ENCODE results near the gene CAND2. TPM values are rescaled to one million over a fixed set of nuclear protein-coding genes. Genes with fewer than 3 reads are reported as not detected.
"Not testable (repeated sequence)": the region's sequence is repeated elsewhere in the genome, so short reads cannot be mapped to it uniquely, and the experiment has no call there.

CAND2 gene
- total RNA-seq, 4 donors from 2014 or later: 14.3 to 24.5 (median 18.7) TPM

DNA sequence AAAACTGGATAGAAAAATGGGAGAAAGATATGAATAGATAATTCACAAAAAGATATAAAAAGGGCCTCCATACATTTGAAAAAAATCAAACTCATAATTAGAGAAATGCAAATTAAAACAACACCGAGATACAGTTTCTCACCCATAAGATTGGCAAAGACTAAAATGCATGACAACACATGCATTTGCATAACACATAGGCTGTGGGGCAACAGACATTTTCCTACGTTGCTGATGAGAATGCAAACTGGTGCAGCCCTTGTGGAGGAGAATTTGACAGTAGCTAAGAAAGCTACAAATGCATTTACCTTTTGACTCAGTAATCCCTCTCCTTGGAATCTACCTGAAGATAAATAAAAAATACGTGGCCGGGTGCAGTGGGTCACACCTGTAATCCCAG, 11.4 kb upstream of the CAND2 start:
- WGBS, 2 donors: 58 to 61% methylated on average over 4 of the region's 4 CpGs
- no peak for DNase-seq (ENCODE audit: low spot score in 2 of 2)
- Histone ChIP-seq H3K4me1 (no peaks in the 10 kb centered on the region), H3K36me3 (no peaks in the 10 kb centered on the region), H3K27ac (no peak overlapping the region), H3K27me3 (no peaks in the 10 kb centered on the region), H3K4me3 (no peak overlapping the region), H3K9me3 (no peaks in the 10 kb centered on the region)
- no peak for TF ChIP-seq EP300 (IDR thresholded peaks at IDR 0.05)

DNA sequence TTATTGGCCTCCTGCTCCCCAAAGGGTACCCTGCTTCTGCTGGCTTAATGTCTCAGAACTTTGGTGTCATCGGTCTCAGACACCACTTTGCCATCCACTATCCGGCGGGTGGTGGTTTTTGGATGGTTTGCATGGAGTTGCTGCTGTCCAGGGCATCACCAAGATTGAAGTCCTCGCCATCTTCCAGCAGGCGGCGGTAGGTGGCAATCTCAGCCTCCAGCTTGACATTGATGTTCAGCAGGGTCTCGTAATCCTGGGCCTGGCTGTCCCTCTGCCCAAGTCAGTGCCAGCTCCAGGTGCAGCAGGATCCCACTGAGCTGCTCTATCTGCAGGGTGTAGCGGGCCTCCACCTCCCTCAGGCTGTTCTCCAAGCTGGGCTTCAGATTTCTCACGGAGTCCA, 9.1 kb upstream of the CAND2 start:
- TF ChIP-seq, protein P1, sequence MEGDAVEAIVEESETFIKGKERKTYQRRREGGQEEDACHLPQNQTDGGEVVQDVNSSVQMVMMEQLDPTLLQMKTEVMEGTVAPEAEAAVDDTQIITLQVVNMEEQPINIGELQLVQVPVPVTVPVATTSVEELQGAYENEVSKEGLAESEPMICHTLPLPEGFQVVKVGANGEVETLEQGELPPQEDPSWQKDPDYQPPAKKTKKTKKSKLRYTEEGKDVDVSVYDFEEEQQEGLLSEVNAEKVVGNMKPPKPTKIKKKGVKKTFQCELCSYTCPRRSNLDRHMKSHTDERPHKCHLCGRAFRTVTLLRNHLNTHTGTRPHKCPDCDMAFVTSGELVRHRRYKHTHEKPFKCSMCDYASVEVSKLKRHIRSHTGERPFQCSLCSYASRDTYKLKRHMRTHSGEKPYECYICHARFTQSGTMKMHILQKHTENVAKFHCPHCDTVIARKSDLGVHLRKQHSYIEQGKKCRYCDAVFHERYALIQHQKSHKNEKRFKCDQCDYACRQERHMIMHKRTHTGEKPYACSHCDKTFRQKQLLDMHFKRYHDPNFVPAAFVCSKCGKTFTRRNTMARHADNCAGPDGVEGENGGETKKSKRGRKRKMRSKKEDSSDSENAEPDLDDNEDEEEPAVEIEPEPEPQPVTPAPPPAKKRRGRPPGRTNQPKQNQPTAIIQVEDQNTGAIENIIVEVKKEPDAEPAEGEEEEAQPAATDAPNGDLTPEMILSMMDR (IDR thresholded peaks at IDR 0.05): peak in 3 of 5 experiments; percentile 8 to 34 (median 26)
- H3K36me3 ChIP-seq, H3K27me3 ChIP-seq, H3K4me3 ChIP-seq, H3K27ac ChIP-seq, H3K9me3 ChIP-seq, H3K4me1 ChIP-seq: not testable (repeated sequence)
- WGBS, 2 donors: 37 to 48% methylated on average over 9 of the region's 9 CpGs
- peak in 1 of 2 donors; percentile 48 for DNase-seq (ENCODE audit: low spot score in 2 of 2)

DNA sequence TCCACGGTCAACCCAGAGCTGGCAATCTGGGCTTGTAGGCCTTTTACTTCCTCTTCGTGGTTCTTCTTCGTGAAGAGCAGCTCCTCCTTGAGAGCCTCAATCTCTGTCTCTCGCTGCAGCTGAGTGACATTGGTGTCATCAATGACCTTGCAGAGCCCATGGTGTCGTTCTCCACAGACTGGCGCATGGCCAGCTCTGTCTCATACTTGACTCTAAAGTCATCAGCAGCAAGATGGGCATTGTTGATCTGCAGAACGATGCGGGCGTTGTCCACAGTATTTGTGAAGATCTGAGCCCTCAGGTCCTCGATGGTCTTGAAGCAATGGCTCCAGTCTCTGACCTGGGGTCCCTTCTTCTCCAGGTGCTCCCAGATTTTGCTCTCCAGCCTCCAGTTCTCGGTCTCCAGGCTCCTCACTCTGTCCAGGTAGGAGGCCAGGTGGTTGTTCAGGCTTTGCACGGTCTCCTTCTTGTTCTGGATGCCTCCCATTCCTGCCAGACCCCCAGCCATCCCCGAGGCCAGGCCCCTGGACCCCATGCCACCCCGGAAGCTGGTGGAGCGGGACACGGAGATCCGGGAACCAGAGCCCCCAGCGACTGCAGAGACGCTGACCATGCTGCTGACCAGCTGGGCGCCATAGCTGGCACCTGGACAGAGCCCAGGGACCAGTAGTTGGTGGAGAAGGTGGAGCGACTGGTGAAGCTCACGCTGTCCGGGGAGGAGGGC, 8.4 kb upstream of the CAND2 start:
- not testable (repeated sequence) for H3K9me3 ChIP-seq; H3K4me3 ChIP-seq; H3K4me1 ChIP-seq; H3K27ac ChIP-seq; H3K27me3 ChIP-seq; H3K36me3 ChIP-seq; DNase-seq (ENCODE audit: low spot score in 2 of 2)
- 91% methylated on average over 23 of the region's 23 CpGs for WGBS, 2 donors

DNA sequence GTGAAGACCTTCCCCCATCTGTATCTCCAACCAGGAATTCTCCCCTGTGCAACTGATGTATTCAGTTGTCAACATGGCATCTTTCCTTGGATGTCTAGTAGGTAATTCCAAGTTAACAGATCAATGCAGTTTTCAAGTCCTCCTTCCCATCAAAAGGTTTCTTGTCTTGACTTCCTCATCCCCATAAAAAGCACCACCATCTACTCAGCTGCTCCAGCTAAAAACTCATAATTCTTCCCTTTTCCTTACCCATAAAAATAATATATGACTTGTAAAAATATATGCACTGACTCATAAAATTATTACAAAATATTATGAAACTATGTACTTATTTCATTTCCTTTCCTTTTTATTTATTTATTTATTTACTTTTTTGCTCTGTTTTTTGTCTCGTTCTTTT, 5.0 kb upstream of the CAND2 start:
- H3K36me3 ChIP-seq: no peaks in the 10 kb centered on the region
- no peak overlapping the region for H3K27ac ChIP-seq
- TF ChIP-seq, protein P1 (IDR thresholded peaks at IDR 0.05): no peak
- TF ChIP-seq EP300 (IDR thresholded peaks at IDR 0.05) (no peak), POLR2A (IDR thresholded peaks at IDR 0.05) (no peak)
- DNase-seq (ENCODE audit: low spot score in 2 of 2): no peak
- WGBS, 2 donors: 74 to 96% methylated on average over 1 of the region's 1 CpG
- peaks cover 0 to 7% (median 3%) of the 10 kb centered on the region in 4 donors for H3K4me1 ChIP-seq
- H3K9me3 ChIP-seq: no peaks in the 10 kb centered on the region
- no peak overlapping the region for H3K4me3 ChIP-seq
- H3K27me3 ChIP-seq: no peaks in the 10 kb centered on the region

DNA sequence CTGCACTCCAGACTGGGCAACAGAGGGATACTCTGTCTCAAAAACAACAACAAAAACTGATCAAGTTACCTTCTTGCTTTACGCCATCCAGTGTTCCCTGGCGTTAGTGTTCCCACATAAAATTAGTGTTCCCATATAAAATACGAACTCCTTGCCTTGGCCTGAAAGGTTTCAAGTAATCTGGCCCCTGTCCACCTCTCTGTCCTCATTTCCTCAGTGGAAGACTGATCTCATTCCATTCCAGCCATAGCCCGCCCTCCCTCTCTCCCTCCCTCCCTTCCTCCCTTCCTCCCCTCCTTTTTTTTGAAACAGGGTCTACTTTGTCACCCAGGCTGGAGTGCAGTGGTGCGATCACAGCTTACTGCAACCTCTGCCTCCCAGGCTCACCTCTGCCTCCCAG, 2.8 kb upstream of the CAND2 start:
- 62 to 68% methylated on average over 5 of the region's 5 CpGs for WGBS, 2 donors
- no peak overlapping the region for H3K4me3 ChIP-seq
- peaks cover 0 to 21% (median 7%) of the 10 kb centered on the region in 4 donors for H3K4me1 ChIP-seq
- no peaks in the 10 kb centered on the region for H3K27me3 ChIP-seq
- H3K27ac ChIP-seq: no peak overlapping the region
- DNase-seq (ENCODE audit: low spot score in 2 of 2): no peak
- H3K9me3 ChIP-seq: no peaks in the 10 kb centered on the region
- no peak for TF ChIP-seq POLR2A (IDR thresholded peaks at IDR 0.05)
- H3K36me3 ChIP-seq: no peaks in the 10 kb centered on the region

DNA sequence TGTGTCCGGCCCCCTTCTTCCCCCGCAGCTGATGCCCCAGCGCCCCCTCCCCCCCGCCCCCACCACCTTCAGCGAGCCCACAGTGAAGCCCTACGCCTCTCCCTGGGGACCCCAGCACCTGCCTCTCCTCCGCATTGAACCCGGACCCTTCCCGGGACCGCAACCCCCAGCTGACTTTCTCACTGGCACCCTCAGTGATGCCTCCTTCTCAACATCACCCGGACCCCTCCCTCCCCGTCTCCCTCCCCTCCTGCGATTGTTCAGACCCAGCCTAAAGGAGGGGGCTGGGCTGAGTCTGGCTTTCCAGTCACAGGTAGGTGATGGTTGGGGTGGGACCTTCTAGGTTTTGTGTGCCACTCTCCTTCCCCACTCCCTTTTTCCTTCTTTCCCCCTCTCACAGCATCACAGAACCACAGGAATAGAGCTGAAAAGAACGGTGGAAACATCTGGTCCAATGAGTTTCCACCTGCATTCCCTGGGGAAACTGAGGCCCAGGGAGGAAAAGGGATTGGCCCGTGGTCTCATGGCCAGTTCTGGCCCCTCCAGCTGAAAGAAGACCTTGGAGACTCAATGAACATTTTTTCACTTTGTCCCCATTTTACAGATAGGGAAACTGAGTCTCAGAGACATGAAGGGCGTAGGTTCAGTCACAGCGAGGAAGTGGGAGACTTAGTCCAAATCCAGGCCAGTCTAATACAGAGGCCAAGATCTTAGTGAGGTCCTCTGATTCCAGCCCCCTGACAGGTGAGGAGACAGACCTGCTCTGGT, 828 bp downstream of the CAND2 start:
- no peak for DNase-seq (ENCODE audit: low spot score in 2 of 2)
- H3K27ac ChIP-seq: peak overlapping the region; percentile 66 to 97 (median 88)
- 41 to 42% methylated on average over 15 to 17 of the region's 17 CpGs for WGBS, 2 donors

More for the DNA sequence above, 828 bp downstream of the CAND2 start:
- H3K36me3 ChIP-seq: no peaks in the 10 kb centered on the region
- H3K27me3 ChIP-seq: no peaks in the 10 kb centered on the region
- no peaks in the 10 kb centered on the region for H3K9me3 ChIP-seq
- peak overlapping the region; percentile 60 to 78 (median 69) for H3K4me3 ChIP-seq
- TF ChIP-seq, protein P1 (IDR thresholded peaks at IDR 0.05): no peak
- H3K4me1 ChIP-seq: peaks cover 0 to 21% (median 7%) of the 10 kb centered on the region in 4 donors

Measured in tibial nerve (tissue), 4 donors.